Measurements from ENCODE around the gene CAMTA1. TPM values are rescaled to one million over a fixed set of nuclear protein-coding genes. Genes with fewer than 3 reads are reported as not detected.
"Not testable (repeated sequence)": the region's sequence is repeated elsewhere in the genome, so short reads cannot be mapped to it uniquely, and the experiment has no call there.

Gene CAMTA1
- total and polyA plus RNA-seq, 12 donors: 123 to 265 (median 142) TPM

DNA sequence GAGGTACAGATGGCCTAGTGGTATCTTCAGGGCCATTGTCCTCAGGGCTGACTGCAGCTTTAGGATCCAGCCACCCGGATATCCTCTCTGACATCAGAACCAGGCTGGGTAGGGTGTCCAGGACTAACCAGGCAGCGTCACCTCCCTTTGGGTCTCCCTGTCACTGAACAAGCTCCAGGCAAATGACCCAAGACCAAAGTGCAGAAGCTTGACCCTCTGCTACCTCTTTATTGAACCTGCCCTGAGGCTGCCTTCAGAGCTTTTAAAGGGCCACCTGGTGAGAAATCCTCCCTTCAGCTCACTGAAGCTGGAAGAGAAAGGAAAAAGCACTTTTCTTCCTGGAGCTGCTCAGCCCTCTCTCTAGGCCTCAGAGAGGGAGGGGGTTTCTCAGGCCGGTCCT lies 906.8 kb downstream of the CAMTA1 start:
- ATAC-seq: no peak
- intact Hi-C loops (cut with DNase I): no loop called here
- peaks cover 0 to 9% (median 0%) of the 10 kb centered on the region in 9 donors for H3K4me1 ChIP-seq
- WGBS, 2 donors: 87 to 92% methylated on average over 3 of the region's 3 CpGs
- H3K27me3 ChIP-seq: peaks cover 0 to 3% (median 0%) of the 10 kb centered on the region in 7 donors
- H3K9me3 ChIP-seq: peaks cover 0 to 15% (median 0%) of the 10 kb centered on the region in 11 donors
- no peak overlapping the region for H3K4me3 ChIP-seq
- DNase-seq: no peak
- no peak overlapping the region for H3K27ac ChIP-seq
- TF ChIP-seq, protein P1, sequence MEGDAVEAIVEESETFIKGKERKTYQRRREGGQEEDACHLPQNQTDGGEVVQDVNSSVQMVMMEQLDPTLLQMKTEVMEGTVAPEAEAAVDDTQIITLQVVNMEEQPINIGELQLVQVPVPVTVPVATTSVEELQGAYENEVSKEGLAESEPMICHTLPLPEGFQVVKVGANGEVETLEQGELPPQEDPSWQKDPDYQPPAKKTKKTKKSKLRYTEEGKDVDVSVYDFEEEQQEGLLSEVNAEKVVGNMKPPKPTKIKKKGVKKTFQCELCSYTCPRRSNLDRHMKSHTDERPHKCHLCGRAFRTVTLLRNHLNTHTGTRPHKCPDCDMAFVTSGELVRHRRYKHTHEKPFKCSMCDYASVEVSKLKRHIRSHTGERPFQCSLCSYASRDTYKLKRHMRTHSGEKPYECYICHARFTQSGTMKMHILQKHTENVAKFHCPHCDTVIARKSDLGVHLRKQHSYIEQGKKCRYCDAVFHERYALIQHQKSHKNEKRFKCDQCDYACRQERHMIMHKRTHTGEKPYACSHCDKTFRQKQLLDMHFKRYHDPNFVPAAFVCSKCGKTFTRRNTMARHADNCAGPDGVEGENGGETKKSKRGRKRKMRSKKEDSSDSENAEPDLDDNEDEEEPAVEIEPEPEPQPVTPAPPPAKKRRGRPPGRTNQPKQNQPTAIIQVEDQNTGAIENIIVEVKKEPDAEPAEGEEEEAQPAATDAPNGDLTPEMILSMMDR (IDR thresholded peaks at IDR 0.05): no peak
- H3K36me3 ChIP-seq: no peaks in the 10 kb centered on the region

GRCh38 chr1:7693037-7693436 lies 907.8 kb downstream of the CAMTA1 start:
- 80 to 95% methylated on average over 5 of the region's 5 CpGs for WGBS, 2 donors
- H3K27me3 ChIP-seq; ATAC-seq; H3K4me3 ChIP-seq; H3K27ac ChIP-seq; DNase-seq; H3K36me3 ChIP-seq; H3K4me1 ChIP-seq; intact Hi-C loops (cut with DNase I): not testable (repeated sequence)
- peaks cover 0 to 15% (median 0%) of the 10 kb centered on the region in 11 donors for H3K9me3 ChIP-seq

GRCh38 chr1:7693662-7694061 lies 908.4 kb downstream of the CAMTA1 start:
- Histone ChIP-seq H3K27me3 (peaks cover 0 to 3% (median 0%) of the 10 kb centered on the region in 7 donors), H3K9me3 (peaks cover 0 to 15% (median 0%) of the 10 kb centered on the region in 11 donors), H3K36me3 (no peaks in the 10 kb centered on the region), H3K4me1 (peaks cover 0 to 9% (median 0%) of the 10 kb centered on the region in 9 donors), H3K4me3 (no peak overlapping the region), H3K27ac (no peak overlapping the region)
- no peak for ATAC-seq
- TF ChIP-seq, protein P1 (IDR thresholded peaks at IDR 0.05): no peak
- no peak for DNase-seq
- intact Hi-C loops (cut with DNase I): no loop called here
- 44 to 67% methylated on average over 2 of the region's 2 CpGs for WGBS, 2 donors

- Histone ChIP-seq H3K4me3 (no peak overlapping the region), H3K36me3 (no peaks in the 10 kb centered on the region), H3K27ac (no peak overlapping the region), H3K9me3 (peaks cover 0 to 15% (median 0%) of the 10 kb centered on the region in 11 donors), H3K4me1 (peaks cover 0 to 9% (median 0%) of the 10 kb centered on the region in 9 donors), H3K27me3 (peaks cover 0 to 3% (median 0%) of the 10 kb centered on the region in 7 donors)
- intact Hi-C loops (cut with DNase I): no loop called here
- TF ChIP-seq, protein P1 (IDR thresholded peaks at IDR 0.05): no peak
- DNase-seq: no peak
- no peak for ATAC-seq
- WGBS, 2 donors: 67 to 71% methylated on average over 17 of the region's 17 CpGs
These were observed 909.6 kb downstream of the CAMTA1 start for GRCh38 chr1:7694600-7695496.
